ENCODE data around the gene PAQR9. TPM values are rescaled to one million over a fixed set of nuclear protein-coding genes. Genes with fewer than 3 reads are reported as not detected.

Gene PAQR9
- polyA plus RNA-seq, 10 donors, result 0.05 to 0.32 TPM; not detected in 8

- DNase-seq, result no peak
Measured at GRCh38 chr3:142983318-142983717, 19.8 kb upstream of the PAQR9 start.

- no peak for DNase-seq
Measured at GRCh38 chr3:142982038-142982773, 18.7 kb upstream of the PAQR9 start.

- DNase-seq, result no peak
Measured at GRCh38 chr3:142981108-142981507, 17.6 kb upstream of the PAQR9 start.

GRCh38 chr3:142977399-142977728 lies 13.9 kb upstream of the PAQR9 start:
- no peak for DNase-seq

GRCh38 chr3:142976621-142977398 lies 13.3 kb upstream of the PAQR9 start:
- peak; percentile 59 to 70 (median 62) for DNase-seq

GRCh38 chr3:142975316-142975995 lies 12.0 kb upstream of the PAQR9 start:
- no peak for DNase-seq

- DNase-seq, result no peak
Measured at GRCh38 chr3:142973217-142974009, 9.9 kb upstream of the PAQR9 start.

GRCh38 chr3:142972092-142972753 lies 8.7 kb upstream of the PAQR9 start:
- no peak for DNase-seq

GRCh38 chr3:142971431-142971830 lies 8.0 kb upstream of the PAQR9 start:
- DNase-seq, result no peak

GRCh38 chr3:142968319-142969025 lies 5.0 kb upstream of the PAQR9 start:
- DNase-seq, result no peak

GRCh38 chr3:142966808-142967207 lies 3.3 kb upstream of the PAQR9 start:
- no peak for DNase-seq

- no peak for DNase-seq
Measured at GRCh38 chr3:142965581-142965980, 2.1 kb upstream of the PAQR9 start.

- peak in 1 of 3 donors; percentile 18 for DNase-seq
Measured at GRCh38 chr3:142963234-142963515, 299 bp downstream of the PAQR9 start.

GRCh38 chr3:142962520-142963233 lies 797 bp downstream of the PAQR9 start:
- DNase-seq, result peak in 1 of 3 donors; percentile 15

GRCh38 chr3:142962175-142962519 lies 1.3 kb downstream of the PAQR9 start:
- no peak for DNase-seq

- no peak for DNase-seq
Measured at GRCh38 chr3:142961539-142961938, 1.9 kb downstream of the PAQR9 start.

GRCh38 chr3:142960322-142960850 lies 3.1 kb downstream of the PAQR9 start:
- no peak for DNase-seq

- no peak for DNase-seq
Measured at GRCh38 chr3:142958707-142959106, 4.8 kb downstream of the PAQR9 start.

GRCh38 chr3:142953443-142953842 lies 10.0 kb downstream of the PAQR9 start:
- no peak for DNase-seq
